Kidney (tissue), 14 donors: ENCODE data around the gene KRT1. TPM values are rescaled to one million over a fixed set of nuclear protein-coding genes. Genes with fewer than 3 reads are reported as not detected.

Experiments
- DNase-seq, 5 donors: peaks; one replicate each; pipeline ENCODE4 v3.0.0-alpha.2; 2013 to 2020
- FAIRE-seq: peaks from 2 replicates; lab custom pipeline; 2012; peaks lifted over from hg19 to GRCh38; lab: Jason Lieb, UNC
- H3K27ac ChIP-seq, 2 donors: one replicate each; pipeline ENCODE4 v1.7.0; 2013; ENCODE audit warnings: low read depth in 2 of 2, low read length in 2 of 2, inconsistent platforms in 1 of 2
- H3K27me3 ChIP-seq: one replicate; pipeline ENCODE4 v1.7.1; 2013; ENCODE audit warnings: low read length, inconsistent platforms; ENCODE audit not compliant: control insufficient read depth, insufficient read depth
- H3K36me3 ChIP-seq, 3 donors: one replicate each; pipeline versions ENCODE4 v1.7.0 to v1.7.1; 2013; ENCODE audit warnings: low read length in 3 of 3, control low read depth in 1 of 3, inconsistent platforms in 1 of 3; ENCODE audit not compliant: insufficient read depth in 3 of 3, control insufficient read depth in 2 of 3
- H3K4me1 ChIP-seq, 3 donors: one replicate each; pipeline versions ENCODE4 v1.7.0 to v1.7.1; 2013; ENCODE audit warnings: low read length in 3 of 3, inconsistent platforms in 1 of 3, low read depth in 1 of 3; ENCODE audit not compliant: control insufficient read depth in 2 of 3, insufficient read depth in 2 of 3
- H3K4me3 ChIP-seq, 3 donors: one replicate each; pipeline versions ENCODE4 v1.7.0 to v1.8.1; 2013; ENCODE audit warnings: low read length in 3 of 3, control low read depth in 1 of 3, inconsistent platforms in 1 of 3
- H3K9ac ChIP-seq, 3 donors: one replicate each; pipeline versions ENCODE4 v1.7.0 to v1.7.1; 2013; ENCODE audit warnings: low read length in 3 of 3, control low read depth in 1 of 3, inconsistent platforms in 1 of 3
- H3K9me3 ChIP-seq, 3 donors: one replicate each; pipeline versions ENCODE4 v1.7.0 to v1.7.1; 2013; ENCODE audit warnings: low read length in 3 of 3, control low read depth in 1 of 3, inconsistent platforms in 1 of 3; ENCODE audit not compliant: control insufficient read depth in 2 of 3, insufficient read depth in 1 of 3
- intact Hi-C: fragments of 100-400 bp; cut with DNase I; formaldehyde crosslinking; loops from one replicate; pipeline ENCODE4 v1.11.1; 2022
- polyA plus RNA-seq: library from polyadenylated mRNA; stranded (reverse); fragments of 350-450 nt; fragmentation: Illumina TruSeq; extraction: RNeasy Lipid Tissue Mini Kit (QIAGEN cat#74804); gene quantifications from one replicate; pipeline ENCODE4 v1.2.3, GENCODE V29; 2014; ENCODE audit warnings: low read depth, low replicate concordance; ENCODE audit not compliant: insufficient read depth
- total RNA-seq: library from RNA; stranded (reverse); fragmentation: NEBNext Ultra II Directional; extraction: Animal tissue kit (Norgen Biotek cat#: 25700); gene quantifications from one replicate; pipeline ENCODE4 v1.2.1, GENCODE V29; 2021
- TF ChIP-seq, protein P1 (sequence below): IDR thresholded peaks from 3 replicates; pipeline ENCODE4 v1.5.1; 2012; ENCODE audit warnings: mild to moderate bottlenecking, moderate library complexity, borderline replicate concordance; ENCODE audit not compliant: insufficient read depth; ENCODE audit errors: extremely low read depth
- donor health status: control.
- donor health status: control.
- donor health status: control.
- donor health status: control.
- donor health status: control.
- donor health status: DM: yes; HTN: yes; CAD: no.
- donor health status: Normal renal cell carcinoma (clear cell type).

The KRT1 gene
- total and polyA plus RNA-seq, 2 donors from 2014 or later = not detected

DNA sequence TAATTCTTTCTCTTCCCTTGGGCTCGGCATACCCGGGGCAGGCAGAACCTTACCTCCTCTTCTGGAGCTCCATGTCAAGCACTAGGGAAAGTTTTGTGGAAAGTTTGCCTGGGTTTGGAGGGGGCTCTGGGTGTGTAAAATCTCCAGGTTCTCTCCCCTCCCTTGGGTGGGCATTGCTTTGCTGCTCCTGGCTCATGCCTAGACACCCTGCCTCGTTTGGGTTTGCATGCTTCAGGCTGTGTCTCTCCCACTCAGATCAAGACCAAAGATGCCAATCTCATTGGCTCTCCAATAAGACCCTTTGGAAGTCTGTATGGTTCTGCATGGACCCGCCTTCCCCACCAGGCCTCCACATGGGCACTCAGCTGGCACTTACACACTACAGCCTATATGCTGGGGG, 22.0 kb downstream of the KRT1 start:
- intact Hi-C loops = no loop called here
- H3K9ac ChIP-seq = no peak overlapping the region
- no peaks in the 10 kb centered on the region for H3K27me3 ChIP-seq
- TF ChIP-seq, protein P1, sequence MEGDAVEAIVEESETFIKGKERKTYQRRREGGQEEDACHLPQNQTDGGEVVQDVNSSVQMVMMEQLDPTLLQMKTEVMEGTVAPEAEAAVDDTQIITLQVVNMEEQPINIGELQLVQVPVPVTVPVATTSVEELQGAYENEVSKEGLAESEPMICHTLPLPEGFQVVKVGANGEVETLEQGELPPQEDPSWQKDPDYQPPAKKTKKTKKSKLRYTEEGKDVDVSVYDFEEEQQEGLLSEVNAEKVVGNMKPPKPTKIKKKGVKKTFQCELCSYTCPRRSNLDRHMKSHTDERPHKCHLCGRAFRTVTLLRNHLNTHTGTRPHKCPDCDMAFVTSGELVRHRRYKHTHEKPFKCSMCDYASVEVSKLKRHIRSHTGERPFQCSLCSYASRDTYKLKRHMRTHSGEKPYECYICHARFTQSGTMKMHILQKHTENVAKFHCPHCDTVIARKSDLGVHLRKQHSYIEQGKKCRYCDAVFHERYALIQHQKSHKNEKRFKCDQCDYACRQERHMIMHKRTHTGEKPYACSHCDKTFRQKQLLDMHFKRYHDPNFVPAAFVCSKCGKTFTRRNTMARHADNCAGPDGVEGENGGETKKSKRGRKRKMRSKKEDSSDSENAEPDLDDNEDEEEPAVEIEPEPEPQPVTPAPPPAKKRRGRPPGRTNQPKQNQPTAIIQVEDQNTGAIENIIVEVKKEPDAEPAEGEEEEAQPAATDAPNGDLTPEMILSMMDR = no peak
- H3K9me3 ChIP-seq = no peaks in the 10 kb centered on the region
- H3K36me3 ChIP-seq = no peaks in the 10 kb centered on the region
- H3K4me3 ChIP-seq = no peak overlapping the region
- FAIRE-seq = no peak
- no peaks in the 10 kb centered on the region for H3K4me1 ChIP-seq
- DNase-seq = no peak
- H3K27ac ChIP-seq = no peak overlapping the region

DNA sequence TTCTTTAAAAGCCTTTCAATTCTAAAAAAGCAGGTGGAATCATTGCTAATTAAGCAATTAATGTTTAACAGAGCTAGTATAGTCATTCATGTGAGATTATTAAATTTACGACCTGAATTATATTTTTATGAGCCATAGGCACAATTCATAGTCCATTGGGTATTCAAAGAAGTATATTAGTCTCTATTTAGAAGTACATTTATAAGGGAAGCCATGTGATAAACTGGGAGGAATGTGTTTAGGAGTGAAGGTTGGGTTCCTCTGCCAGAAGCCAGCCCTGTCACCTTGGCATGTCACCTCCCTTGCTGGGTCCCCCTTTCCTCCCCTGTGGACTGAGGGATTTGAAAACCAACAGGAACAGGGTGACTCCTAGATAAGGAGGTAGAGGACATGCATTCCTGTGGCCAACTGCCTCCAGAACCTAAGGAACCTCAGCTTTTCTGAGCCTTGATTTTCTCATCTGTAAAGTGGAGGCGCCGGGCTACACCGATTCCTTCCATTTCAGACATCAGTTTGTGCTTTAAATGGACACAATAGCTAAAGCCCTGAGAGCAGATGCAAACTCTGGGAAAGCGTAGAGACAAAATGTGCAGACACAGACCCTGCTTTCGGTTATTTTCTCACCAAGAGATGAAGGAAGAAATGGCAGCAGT, 22.8 kb downstream of the KRT1 start:
- Histone ChIP-seq H3K9me3 (no peaks in the 10 kb centered on the region), H3K4me3 (no peak overlapping the region), H3K9ac (no peak overlapping the region), H3K4me1 (no peaks in the 10 kb centered on the region), H3K27me3 (no peaks in the 10 kb centered on the region), H3K36me3 (no peaks in the 10 kb centered on the region), H3K27ac (no peak overlapping the region)
- FAIRE-seq = no peak
- intact Hi-C loops = no loop called here
- DNase-seq = no peak
- TF ChIP-seq, protein P1 = no peak

DNA sequence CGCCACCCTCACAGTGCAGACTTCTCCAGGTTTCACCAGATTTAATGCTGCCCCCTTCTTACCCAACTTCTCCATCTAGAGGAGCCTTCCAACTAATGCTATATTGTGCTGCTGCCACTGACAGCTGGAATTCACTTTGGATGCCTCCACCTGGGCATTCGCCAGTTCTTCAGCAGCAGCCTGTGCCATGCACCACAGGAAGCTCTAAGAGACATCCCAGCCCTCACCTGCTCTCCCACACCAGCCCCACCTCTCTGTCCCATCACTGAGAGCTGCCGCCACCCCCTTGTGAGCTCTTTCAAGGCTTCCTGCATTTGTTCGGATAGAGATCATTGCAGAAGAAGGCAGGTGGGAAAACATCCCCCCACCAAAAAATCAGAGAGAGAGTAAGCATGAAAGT, 23.6 kb downstream of the KRT1 start:
- no peak overlapping the region for H3K9ac ChIP-seq
- TF ChIP-seq, protein P1 = no peak
- DNase-seq = no peak
- FAIRE-seq = no peak
- intact Hi-C loops = no loop called here
- no peaks in the 10 kb centered on the region for H3K36me3 ChIP-seq
- no peaks in the 10 kb centered on the region for H3K4me1 ChIP-seq
- no peaks in the 10 kb centered on the region for H3K27me3 ChIP-seq
- H3K4me3 ChIP-seq = no peak overlapping the region
- no peak overlapping the region for H3K27ac ChIP-seq
- H3K9me3 ChIP-seq = no peaks in the 10 kb centered on the region

DNA sequence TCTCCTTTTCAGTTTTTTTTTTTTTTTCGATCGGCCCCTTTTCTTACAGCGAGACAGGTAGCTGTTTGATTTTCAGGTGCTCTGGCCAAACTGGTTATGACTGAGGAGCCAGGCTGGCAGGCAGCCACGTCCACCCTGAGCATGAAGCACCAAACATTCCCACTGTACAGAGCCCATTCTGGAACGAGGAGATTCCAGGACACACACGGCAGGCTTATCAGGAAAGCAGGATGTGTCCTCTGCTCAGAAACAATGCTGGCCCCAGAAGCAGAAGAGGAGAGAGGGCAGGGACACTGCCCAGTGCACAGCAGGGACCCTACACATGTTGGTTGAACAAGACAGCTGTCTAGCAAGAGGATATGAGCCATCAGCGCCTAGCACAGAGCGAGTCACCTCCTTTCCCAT, 24.5 kb downstream of the KRT1 start:
- FAIRE-seq (no peak), DNase-seq (no peak)
- Histone ChIP-seq H3K9me3 (no peaks in the 10 kb centered on the region), H3K9ac (no peak overlapping the region), H3K36me3 (no peaks in the 10 kb centered on the region), H3K4me3 (no peak overlapping the region), H3K27me3 (no peaks in the 10 kb centered on the region), H3K27ac (no peak overlapping the region), H3K4me1 (no peaks in the 10 kb centered on the region)
- intact Hi-C loops = no loop called here
- TF ChIP-seq, protein P1 = no peak
